Amygdala (tissue), 56 donors: ENCODE results near the gene ADAM20.
"Not testable (repeated sequence)": the region's sequence is repeated elsewhere in the genome, so short reads cannot be mapped to it uniquely, and the experiment has no call there.

ENCODE experiments used
- DNase-seq, 56 donors: peaks; one replicate each; lab custom pipeline; 2025; lab: John Stamatoyannopoulos, UW

Gene ADAM20

GRCh38 chr14:70534904-70535303, at the start of gene ADAM20:
ADAM20 (minus strand) TSS chr14:70535004; CDS start chr14:70524757, 10,247 bp downstream.
- no peak for DNase-seq

- no peak for DNase-seq
Observed at GRCh38 chr14:70576891-70577290, 42.1 kb upstream of the ADAM20 start.

- DNase-seq, result no peak
Observed at GRCh38 chr14:70573050-70573449, 38.2 kb upstream of the ADAM20 start.

- no peak for DNase-seq
Observed at GRCh38 chr14:70571139-70571538, 36.3 kb upstream of the ADAM20 start.

- no peak for DNase-seq
Observed at GRCh38 chr14:70567791-70568190, 33.0 kb upstream of the ADAM20 start.

GRCh38 chr14:70563869-70564268, 29.1 kb upstream of the ADAM20 start:
- no peak for DNase-seq

GRCh38 chr14:70563417-70563816, 28.6 kb upstream of the ADAM20 start:
- DNase-seq, result no peak

GRCh38 chr14:70558356-70558755, 23.6 kb upstream of the ADAM20 start:
- no peak for DNase-seq

- DNase-seq, result no peak
Observed at GRCh38 chr14:70555890-70556289, 21.1 kb upstream of the ADAM20 start.

GRCh38 chr14:70538087-70538486, 3.3 kb upstream of the ADAM20 start:
- DNase-seq, result no peak

GRCh38 chr14:70536830-70537229, 2.0 kb upstream of the ADAM20 start:
- DNase-seq, result no peak

GRCh38 chr14:70530417-70530816, 4.4 kb downstream of the ADAM20 start:
- no peak for DNase-seq

GRCh38 chr14:70527501-70528105, 7.2 kb downstream of the ADAM20 start:
- no peak for DNase-seq

GRCh38 chr14:70525691-70526090, 9.1 kb downstream of the ADAM20 start:
- DNase-seq, result no peak

- DNase-seq, result no peak
Observed at GRCh38 chr14:70515811-70516210, 19.0 kb downstream of the ADAM20 start.

GRCh38 chr14:70514168-70515069, 20.4 kb downstream of the ADAM20 start:
- no peak for DNase-seq

- DNase-seq, result no peak
Observed at GRCh38 chr14:70498191-70498590, 36.6 kb downstream of the ADAM20 start.

- no peak for DNase-seq
Observed at GRCh38 chr14:70489579-70490200, 45.1 kb downstream of the ADAM20 start.

GRCh38 chr14:70477356-70478105, 57.3 kb downstream of the ADAM20 start:
- DNase-seq, result not testable (repeated sequence)

- DNase-seq, result not testable (repeated sequence)
Observed at GRCh38 chr14:70475459-70475858, 59.3 kb downstream of the ADAM20 start.

GRCh38 chr14:70473825-70474224, 61.0 kb downstream of the ADAM20 start:
- DNase-seq, result no peak
